NCI-H510A treated with DMSO at 0.1 percent for 48 hours (cell line): ENCODE results near the gene AP1S2.
"Not testable (repeated sequence)": the region's sequence is repeated elsewhere in the genome, so short reads cannot be mapped to it uniquely, and the experiment has no call there.

Experiments
- DNase-seq: peaks from one replicate; lab custom pipeline; 2025; lab: John Stamatoyannopoulos, UW

Gene AP1S2

DNA sequence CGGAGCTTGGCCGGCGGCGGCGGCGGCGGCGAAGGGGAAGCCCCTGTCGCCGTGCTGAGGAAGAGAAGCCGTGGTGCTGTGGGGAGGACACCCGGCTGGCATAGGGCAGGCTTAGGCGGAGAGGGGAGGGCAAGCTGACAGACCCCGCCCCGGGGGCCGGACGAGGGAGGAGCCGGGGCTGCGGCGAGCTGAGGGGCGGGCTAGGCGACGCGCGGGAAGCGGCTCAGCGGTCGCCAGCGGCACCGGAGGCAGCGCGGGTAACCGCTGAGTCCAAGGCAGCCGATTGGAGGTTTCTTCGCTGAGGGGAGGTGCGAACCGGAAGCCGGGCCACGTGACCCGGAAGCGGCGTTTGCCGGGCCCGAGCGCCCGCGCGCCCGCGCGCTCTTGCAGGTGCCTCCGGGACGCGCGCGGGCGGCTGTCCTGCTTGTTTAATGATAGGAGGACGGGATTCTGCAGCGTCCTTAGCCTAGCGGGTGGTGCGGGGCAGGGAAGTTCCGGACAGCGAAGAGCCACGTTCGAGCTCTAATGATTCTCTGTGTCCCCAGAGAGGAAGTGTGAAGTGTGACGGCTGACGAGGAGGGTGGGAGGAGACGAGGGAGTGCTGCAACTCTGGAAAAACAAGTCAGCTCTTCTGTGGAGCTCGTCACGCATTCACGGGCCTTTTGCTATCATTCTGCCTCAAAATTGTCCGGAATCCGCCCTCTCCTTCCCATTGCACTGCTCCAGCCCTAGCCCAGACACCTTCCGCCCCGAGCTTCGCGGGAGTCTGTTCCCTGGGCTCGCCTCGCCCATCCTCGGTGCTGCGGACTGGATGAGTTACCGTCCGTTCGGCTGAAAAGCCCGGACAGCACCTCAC, at the start of gene AP1S2:
Gene AP1S2 (minus strand): TSS at position 102 of the 856 bp plus-strand sequence. CDS start 2,289 bp downstream, outside the sequence.
- DNase-seq = peak; percentile 88

DNA sequence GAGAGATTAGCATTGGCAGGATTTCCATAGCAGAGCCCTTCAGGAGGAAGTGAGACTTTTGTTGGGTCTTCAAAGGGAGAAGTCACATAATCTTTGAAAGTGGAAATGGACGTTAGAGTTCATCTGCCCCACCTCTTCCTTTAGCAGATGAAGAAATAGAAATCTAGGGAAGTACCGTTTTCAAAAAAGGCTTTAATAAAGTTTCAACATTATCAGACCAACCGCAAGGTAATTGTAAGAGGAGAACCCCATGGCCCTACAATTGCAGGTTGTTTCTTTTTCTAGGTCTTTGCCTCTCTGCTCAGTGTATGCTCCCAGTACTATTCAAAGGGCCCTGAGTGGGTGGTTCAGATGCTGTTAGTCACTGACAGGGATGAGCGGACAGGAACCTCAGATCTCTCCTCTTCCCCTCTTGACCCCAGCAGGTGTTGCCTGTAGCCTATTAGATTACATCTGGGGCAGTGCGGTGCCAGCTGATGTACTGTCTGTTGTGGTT, 48.6 kb upstream of the AP1S2 start:
- DNase-seq = peak; percentile 9

DNA sequence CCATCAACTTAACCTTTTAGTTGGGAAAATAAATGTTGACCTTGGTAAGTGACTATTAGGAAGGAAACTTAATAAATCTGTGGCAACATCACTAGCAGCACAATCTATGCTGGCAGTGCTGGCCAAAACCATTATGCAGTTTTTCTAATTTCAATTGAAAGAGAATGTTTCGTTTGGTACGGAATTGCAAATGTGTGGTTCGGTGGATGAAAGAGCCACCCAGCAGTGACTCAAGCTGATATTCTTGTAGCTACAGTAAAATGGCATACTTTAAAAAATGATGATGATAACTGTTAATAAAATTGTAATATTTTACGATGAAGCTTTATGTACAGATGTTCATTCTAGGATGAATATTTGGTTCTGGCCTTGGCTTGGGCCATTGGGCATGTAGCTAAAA, 40.7 kb upstream of the AP1S2 start:
- DNase-seq = no peak

DNA sequence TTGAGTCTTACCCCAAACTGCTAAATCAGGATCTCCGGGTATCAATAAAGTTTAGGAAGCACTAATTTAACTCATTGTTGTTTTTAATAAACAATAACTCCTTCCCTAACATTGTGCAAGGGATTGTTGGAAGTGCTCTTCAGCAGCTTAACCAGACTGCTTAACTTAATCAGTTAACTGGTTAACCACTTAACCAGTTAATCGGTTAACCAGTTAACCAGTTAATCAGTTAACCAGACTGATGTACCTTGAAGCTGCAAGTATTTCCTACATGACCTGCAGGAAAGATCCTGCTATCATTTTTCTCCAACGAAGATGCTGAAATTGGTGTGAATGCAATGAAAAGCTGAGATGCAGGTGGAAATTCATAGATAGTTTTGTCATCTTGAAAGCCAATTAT, 40.1 kb upstream of the AP1S2 start:
- no peak for DNase-seq

DNA sequence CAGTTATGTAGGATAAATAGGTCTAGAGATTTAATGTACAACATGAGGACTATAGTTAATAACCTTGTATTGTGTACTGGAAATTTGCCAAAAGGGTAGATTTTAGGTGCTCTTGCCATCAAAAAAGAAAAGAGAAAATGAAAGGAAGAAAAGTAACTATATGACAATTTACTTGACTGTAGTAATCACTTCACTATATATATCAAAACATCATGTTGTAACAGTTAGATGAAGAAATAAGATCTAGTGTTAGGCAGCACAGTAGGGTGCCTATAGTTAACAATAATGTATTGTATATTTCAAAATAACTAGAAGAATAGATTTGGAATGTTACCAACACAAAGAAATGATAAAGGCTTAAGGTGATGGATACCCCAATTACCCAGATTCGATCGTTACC, 35.9 kb upstream of the AP1S2 start:
- no peak for DNase-seq

DNA sequence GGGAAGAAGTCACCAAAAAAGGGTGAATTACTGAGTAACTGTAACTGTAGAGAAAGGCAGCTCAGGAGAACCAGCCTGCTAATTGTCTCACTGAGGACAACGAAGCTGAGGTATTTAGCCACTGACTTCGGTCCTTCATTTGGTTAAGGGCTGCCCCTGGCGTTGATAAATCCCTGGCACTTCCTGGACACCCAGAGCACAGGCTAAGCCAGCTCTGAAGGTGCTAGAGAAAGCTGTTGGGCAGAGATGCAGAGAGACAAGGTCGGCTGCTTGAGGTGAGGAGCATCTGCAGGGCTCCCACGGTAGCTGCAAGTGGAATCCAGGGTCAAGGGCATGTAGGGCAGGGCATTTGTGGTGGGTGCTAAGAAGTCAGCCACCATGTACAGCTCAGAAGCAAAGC, 33.4 kb upstream of the AP1S2 start:
- no peak for DNase-seq

DNA sequence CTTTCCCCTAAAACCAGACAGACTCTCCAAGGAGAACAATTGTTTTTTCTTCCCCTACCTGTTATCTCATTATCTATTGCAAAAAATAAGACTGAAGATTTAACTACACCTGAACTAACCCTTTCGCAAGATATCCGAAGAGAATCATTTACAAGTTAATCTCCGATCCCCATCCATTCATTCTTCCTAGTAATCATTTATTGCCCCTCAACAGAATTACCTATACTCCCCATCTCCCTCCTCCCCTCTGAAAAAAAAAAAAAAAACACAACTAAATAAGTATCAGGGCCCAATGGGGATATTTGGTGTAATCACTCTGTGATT, 28.9 kb upstream of the AP1S2 start:
- no peak for DNase-seq

DNA sequence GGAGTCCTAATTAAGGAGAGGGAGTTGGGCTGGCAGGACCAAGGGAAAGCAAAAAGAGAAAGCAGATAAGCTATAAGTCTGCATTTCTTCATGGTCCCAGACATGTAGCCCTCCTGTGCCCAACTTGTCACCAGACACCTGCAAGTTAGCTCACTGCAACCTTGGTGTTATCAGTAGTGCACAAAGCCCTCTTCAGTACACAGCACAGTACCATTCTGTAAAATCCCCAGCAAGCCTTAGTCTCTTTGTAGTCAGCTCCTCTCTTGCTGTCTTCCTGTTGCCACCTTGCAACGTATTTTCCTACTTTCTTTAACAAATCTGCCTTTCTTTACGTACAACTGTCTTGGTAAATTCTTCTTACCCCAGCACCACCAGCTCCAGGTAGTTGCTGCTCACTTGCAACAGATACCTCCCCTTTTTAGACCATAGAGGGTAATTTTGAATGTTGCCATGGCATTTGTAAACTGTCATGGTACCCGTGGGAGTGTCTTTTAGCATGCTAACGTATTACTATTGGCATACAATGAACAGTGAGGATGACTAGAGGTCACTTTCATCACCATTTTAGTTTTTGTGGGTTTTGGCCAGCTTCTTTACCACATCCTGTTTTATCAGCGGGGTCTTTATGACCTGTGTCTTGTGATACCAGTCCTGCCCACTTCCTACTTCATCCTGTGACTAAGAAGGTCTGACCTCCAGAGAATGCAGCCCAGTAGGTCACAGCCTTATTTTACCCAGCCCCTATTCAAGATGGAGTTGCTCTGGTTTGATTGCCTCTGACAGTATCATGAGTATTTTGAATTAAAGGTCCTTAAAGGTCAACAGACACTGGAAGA, 28.3 kb upstream of the AP1S2 start:
- DNase-seq = no peak

DNA sequence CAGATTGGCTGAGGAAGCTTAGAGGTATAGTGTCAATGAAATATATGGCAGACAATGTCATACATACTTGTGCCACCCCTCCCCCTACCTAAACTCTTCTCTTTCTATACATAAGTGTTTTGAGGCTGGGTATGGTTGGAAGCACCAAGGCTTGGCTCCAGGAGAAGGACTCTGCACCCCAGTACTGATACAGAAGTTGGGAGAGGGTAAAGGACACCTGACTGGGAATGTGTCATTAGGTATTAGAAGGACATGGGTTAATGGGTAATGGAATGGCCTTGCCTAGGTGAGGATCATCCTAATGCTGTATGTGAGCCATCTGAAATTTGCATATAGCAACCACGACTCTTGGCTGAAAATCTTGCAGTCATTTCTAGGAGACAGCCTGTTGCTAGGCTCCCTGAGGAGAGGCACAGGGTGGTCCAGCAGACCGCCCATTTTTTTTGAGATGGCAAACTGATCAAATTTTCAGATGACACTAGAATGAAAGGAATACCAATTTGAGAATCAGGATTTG, 26.8 kb upstream of the AP1S2 start:
- no peak for DNase-seq

DNA sequence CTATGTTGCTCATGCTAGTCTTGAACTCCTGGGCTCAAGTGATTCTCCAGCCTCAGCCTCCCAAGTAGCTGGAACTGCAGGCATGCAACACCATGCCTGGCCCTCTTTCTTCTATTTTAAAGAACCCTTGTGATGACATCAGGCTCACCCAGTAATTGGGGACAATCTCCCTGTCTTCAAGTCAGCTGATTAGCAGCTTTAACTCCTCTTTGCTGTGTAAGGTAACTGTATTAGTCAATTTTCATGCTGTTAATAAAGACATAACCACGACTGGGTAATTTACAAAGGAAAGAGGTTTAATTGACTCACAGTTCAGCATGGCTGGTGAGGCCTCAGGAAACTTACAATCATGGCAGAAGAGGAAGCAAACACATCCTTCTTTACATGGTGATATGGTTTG, 23.3 kb upstream of the AP1S2 start:
- not testable (repeated sequence) for DNase-seq

DNA sequence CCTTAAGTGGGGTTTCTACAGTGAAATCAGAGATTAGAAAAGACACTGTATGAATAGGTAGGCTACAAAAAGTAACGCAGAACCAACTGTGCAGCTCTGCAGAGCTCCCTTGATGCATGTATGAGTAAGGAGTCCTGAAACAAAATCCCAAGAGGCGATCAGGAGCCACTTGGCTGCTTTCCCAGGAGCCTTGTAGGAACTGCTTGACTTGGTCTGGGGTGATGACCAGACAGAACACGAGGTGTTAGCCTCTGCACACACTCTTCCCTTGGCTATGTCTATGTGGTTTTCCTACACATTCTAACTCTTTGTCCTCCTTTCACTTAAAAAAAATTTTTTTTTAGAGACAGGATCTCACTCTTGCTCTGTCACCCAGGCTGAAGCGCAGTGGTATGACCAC, 22.8 kb upstream of the AP1S2 start:
- no peak for DNase-seq

DNA sequence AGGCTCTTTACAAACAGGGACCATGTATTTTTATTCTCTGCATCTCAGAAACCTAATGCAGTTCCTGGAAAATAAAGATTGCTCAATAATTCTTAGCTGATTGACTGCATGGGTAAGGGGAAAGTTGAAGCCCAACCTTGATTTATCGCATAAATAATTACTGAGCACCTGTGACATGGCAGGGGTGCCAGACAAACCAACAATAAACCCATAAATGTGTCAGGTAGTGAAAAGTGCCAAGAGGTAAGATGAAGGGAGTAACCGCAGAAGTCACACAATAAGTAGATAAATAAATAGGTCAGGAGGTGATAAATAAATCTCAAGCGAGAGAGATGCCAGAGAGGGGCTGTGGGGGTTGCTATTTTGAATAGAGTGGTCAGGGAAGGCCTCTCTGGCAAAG, 20.1 kb upstream of the AP1S2 start:
- no peak for DNase-seq

DNA sequence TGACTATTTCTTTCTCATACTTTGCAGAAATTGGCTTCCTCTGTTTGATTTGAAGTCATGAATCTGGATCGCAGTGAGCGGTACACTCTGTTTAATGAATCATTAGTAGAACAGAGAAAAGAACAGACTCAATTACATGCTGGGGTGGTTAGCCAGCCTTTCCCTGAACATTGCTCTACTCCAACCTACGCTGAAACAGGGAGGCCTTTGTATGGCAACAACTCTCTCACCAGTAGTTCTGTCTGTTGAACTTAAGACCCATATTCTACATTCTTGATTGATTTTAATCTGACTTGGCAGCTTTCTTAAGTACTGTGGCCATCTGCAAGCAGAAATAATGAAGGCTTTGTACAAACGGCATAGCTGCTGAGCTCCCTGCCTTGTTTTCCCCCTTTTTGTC, 19.0 kb upstream of the AP1S2 start:
- no peak for DNase-seq

DNA sequence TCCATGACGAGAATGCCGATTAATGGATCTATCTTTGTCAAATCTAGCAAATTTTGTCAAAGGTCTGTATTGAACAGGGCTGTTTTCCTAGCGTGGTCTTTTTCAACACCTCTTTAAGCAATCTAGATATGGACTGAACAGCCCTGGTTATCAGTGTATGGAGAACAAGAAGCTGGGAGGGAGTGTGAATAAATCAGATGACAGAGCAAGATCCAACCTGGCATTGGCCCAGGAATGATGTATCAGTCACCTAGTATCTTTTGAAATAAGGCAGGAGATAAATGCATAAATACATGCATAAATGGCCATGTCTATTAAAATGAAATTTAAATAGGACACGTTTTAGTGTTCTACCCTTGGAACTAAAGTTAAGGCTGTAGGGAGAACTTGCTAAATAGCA, 15.7 kb upstream of the AP1S2 start:
- no peak for DNase-seq

DNA sequence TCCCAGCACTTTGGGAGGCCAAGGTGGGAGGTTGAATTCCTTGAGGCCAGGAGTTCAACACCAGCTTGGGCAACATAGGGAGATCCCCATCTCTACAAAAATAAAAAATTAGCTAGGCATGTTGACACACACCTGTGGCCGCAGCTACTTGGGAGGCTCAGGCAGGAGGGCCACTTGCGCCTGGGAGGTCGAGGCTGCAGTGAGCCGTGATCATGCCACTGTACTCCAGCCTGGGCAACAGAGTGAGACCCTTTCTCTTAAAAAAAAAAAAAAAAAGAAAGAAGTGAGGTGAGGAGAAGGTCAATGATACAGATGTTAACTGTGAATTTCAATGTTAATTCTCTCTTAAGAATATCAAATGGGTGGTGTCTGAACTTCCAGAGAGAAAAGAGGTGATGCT, 15.1 kb upstream of the AP1S2 start:
- no peak for DNase-seq

DNA sequence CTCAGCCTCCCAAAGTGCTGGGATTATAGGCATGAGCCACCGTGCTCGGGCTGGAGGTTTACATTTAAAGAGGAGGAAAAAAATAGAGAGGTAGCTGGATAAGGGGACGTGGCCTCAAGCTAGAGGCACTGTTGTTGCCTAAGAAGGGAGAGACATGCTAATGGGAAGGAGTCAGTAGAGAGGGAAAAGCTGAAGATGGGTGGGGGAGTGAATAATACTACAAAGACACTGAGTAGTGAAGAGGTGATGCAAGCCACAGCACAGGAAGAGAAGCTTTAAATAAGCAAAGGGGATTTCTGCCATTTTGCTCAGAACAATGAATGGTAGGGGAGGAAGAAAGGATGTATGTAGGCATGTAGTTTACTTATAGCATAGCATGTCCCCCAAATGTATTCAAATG, 11.5 kb upstream of the AP1S2 start:
- no peak for DNase-seq

DNA sequence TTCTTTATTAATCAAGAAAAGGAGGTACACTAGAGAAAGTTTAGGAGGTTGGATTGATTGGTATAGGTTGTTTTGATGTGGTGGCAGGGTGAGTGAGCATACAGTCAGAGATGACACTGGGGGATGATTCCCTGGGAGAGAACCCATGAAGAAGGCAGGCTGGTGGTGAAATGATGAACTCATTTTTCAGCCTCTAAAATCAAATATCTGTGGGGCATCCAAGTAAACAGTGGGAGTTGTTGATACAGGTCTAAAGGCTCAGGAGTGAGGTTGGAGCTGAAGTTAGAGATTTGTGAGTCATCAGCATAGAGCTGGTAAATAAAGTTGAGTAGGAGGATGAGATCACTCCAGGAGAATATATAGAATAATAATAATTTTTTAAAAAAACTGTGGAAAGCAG, 10.0 kb upstream of the AP1S2 start:
- no peak for DNase-seq

DNA sequence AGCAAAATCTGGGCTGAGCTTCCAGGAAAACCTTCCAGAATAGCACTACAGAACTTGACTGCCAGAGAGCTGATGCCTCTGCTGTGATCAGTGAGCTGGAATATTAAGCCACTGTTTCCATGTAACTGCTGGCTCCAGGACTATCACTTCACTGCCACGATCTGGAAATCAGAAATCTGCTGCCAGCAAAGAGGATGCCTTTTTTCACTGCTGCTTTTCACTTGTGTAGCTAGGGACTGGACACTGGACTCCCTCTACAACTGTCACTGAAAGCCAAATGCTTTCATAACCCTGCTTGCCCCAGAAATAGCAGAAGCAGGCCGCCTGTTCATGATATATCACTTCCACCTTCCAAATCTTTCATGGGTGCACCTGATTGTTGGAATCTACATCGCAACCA, 9.4 kb upstream of the AP1S2 start:
- no peak for DNase-seq

DNA sequence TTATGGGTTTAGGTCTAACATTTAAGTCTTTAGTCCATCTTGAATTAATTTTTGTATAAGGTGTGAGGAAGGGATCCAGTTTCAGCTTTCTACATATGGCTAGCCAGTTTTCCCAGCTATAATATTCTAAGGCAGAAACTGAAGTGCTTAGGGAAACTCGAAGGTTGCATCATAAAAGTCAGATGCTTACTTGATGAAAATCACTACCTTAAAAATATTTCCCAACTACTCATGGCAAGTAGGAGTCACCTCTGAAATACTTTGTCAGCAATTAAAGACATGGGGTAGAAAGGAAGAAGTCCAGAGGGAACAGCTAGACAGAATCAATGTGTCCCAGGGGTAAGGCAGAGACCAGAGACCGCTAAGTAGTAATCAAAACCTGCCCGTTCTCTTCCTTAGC, 6.3 kb upstream of the AP1S2 start:
- DNase-seq = no peak

DNA sequence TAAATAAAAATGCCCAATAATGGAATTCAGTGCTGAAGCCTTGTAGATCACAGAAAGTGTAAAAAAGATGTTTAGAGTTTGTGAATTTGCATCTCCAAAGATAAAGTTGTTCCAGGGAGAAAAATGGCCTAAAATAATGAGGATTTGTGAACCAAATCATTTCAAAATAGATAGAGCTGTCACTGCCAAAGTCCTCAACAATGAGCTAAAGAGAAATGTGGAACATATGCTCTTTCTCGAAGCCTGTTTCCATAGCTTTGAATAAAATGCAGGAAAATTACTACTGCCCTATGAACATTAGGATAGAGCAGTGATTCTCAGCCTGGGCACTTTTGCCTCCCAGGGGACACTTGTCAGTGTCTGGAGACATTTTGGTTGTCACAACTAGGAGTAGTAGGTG, 3.4 kb upstream of the AP1S2 start:
- DNase-seq = no peak

DNA sequence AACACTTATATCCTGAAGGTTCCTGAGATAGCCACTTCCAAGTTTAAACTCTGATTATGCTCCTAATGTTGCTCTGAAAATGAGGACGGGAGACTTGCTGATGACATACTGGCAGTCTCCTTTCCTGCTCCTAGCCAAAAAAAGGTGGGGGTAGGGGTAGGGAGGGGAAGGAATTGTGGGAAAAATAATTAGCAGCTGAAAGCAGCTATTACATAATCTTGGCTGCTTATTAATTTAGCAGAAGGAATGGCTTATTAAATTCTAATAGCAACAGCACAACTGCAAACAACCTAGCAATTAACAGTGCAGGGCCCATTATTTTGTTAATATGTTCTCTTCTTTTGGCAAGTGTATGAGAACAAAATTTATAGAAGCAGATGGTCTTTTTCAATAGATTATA, 2.0 kb upstream of the AP1S2 start:
- DNase-seq = no peak

DNA sequence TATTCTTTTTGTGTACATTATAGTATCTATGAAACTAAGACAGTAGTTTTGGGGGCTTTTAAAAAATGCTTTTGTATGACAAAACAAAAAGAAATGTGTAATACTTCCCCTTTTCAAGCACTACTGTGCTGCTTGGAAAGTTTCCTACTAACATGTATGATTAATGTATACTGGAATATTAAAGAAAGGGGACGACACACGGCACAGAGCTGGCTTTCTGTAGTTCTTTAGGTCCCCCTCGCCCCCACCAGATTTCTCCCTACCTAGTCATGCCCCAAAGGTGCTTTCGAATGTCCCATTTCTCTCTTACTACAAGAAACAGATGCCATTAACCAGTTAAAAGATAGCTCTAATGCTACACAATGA, 1.6 kb upstream of the AP1S2 start:
- no peak for DNase-seq

DNA sequence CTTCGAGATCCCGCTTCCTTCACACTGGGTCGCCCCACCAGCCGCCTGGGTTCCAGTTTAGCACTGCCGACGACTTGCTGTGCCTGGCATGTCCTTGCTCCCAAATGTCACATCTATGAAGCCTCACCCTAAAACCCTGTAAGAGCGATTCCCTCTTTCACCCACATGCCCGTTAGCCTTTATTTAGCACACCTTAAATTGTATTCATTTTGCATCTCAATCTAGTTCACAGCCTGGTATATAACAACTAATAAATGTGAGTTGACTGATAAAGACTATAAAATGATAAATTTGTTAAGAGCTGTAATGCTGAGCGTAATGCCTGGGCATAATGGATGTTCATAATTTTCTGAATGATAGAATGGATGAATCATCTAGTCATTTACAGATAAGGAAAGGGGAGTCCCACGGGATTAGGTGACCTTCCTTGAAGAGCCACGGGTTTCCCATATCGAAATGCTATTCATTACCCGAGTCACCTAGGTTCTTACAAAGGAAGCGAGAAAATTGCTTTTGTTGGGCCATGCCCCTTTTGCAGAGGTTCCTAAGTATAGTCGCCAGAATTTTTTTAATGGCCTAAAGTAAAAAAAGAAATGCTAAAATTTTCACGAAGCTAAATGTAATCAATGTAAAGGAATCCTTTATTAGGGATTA, 1.1 kb upstream of the AP1S2 start:
- DNase-seq = peak; percentile 18
